ENCODE data around the gene HM13. TPM values are rescaled to one million over a fixed set of nuclear protein-coding genes. Genes with fewer than 3 reads are reported as not detected.

Gene HM13
- total RNA-seq, 2 experiments from 2014 or later, result 51.3 to 148 TPM

DNA sequence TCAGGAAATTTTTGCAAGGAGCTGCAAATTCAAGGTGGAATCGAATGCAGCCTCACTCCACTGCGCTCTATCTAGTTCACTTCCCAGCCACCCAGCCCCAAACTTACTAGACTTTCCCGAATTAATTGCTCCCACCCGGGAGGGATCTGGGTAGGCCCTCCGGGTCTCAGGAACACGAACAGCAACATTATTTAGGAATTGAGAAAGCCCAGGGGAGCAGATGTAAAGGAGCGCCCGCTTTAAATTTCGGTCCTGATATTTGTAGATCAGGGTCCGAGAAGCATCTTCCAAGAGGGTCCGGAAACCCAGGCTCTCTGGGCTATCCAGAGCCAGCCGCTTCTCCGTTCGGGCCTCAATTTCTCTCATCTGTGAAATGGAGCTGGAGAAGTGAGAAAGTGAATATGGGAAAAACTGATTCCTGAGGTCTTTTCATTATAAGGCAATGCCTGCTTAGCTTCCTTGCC lies 90.4 kb downstream of the HM13 start:
- intact Hi-C loops (cut with micrococcal nuclease; ENCODE audit: unreplicated experiment), result loop anchor here (2.0 kb wide), 1 partner anchor 32 kb away; no protein-coding TSS in a partner anchor
- Histone ChIP-seq H4K20me1 (ENCODE audit: insufficient read depth, low read length) (no peaks in the 10 kb centered on the region), H3K79me2 (ENCODE audit: insufficient read depth, low read depth, low read length) (no peaks in the 10 kb centered on the region), H3K4me1 (ENCODE audit: insufficient read depth, low read length, poor library complexity, severe bottlenecking) (peaks cover 20% of the 10 kb centered on the region), H2AFZ (ENCODE audit: low read length) (peak overlapping the region; percentile 72; the same call in 1 of the 2 replicates), H3K4me3 (ENCODE audit: low read depth, low read length, poor library complexity, severe bottlenecking) (peak overlapping the region; percentile 70), H3K9me2 (ENCODE audit: insufficient read depth, low read length) (no peaks in the 10 kb centered on the region), H3K4me2 (ENCODE audit: low read length) (peak overlapping the region; percentile 92), H3K9me3 (ENCODE audit: low read length) (no peaks in the 10 kb centered on the region), H3K36me3 (ENCODE audit: insufficient read depth, low read length) (no peaks in the 10 kb centered on the region), H3K27ac (ENCODE audit: low read depth, low read length, poor library complexity, severe bottlenecking) (no peak overlapping the region)
- CTCF ChIA-PET (ENCODE audit: unreplicated experiment), result interaction anchor here (0.7 to 1.2 kb wide), 4 partner anchors 19 to 43 kb away, joined by 3 to 4 read pairs (median 4); no protein-coding TSS in a partner anchor
- POLR2A ChIA-PET, result interaction anchor here (0.8 to 2.6 kb wide), 3 partner anchors 8 to 37 kb away, joined by 3 to 19 read pairs (median 4); no protein-coding TSS in a partner anchor
- no peak for DNase-seq (ENCODE audit: low spot score)
- BruUV-seq (replicated peaks), result no TSS peak
- TF ChIP-seq EZH2phosphoT487 (IDR thresholded peaks at IDR 0.05; ENCODE audit: borderline replicate concordance, low read depth, low read length) (no peak), CTCF (conservative IDR thresholded peaks at IDR 0.05; ENCODE audit: low read length) (no peak)

DNA sequence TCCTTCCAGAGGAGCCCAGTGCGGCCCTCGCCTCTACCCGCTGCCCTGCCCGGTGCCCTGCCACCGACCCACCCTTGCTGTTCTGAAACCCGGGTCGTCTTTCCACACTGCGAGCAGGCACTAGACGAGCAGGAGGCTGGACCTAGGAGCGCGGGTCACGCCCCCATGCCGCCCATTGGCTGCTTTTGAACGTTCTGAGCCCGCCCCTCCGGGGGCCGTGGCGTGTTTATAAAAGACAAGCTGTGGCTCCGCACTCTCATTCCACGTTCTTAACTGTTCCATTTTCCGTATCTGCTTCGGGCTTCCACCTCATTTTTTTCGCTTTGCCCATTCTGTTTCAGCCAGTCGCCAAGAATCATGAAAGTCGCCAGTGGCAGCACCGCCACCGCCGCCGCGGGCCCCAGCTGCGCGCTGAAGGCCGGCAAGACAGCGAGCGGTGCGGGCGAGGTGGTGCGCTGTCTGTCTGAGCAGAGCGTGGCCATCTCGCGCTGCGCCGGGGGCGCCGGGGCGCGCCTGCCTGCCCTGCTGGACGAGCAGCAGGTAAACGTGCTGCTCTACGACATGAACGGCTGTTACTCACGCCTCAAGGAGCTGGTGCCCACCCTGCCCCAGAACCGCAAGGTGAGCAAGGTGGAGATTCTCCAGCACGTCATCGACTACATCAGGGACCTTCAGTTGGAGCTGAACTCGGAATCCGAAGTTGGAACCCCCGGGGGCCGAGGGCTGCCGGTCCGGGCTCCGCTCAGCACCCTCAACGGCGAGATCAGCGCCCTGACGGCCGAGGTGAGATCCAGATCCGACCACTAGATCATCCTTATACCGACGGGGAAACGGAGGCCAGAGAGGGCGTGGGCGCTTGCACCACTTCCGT lies 91.0 kb downstream of the HM13 start, which contains the start of gene ID1:
TSS of gene ID1 (plus strand) at position 259 of the 871 bp plus-strand sequence. CDS start at position 358, 99 bp downstream.
- no peaks in the 10 kb centered on the region for H3K36me3 ChIP-seq (ENCODE audit: insufficient read depth, low read length)
- peak within 1 kb of the TSS; percentile 72; the same call in 1 of the 2 replicates for H2AFZ ChIP-seq (ENCODE audit: low read length)
- H3K4me2 ChIP-seq (ENCODE audit: low read length), result peak within 1 kb of the TSS; percentile 92
- ChIA-PET CTCF (ENCODE audit: unreplicated experiment) (interaction anchor here (0.7 to 1.2 kb wide), 5 partner anchors 19 to 44 kb away, joined by 3 to 5 read pairs (median 4); no protein-coding TSS in a partner anchor), POLR2A (interaction anchor here (1.1 to 2.6 kb wide), 2 partner anchors 33 to 37 kb away, joined by 3 to 19 read pairs; no protein-coding TSS in a partner anchor)
- H3K9me3 ChIP-seq (ENCODE audit: low read length), result no peaks in the 10 kb centered on the region
- no peaks in the 10 kb centered on the region for H4K20me1 ChIP-seq (ENCODE audit: insufficient read depth, low read length)
- no peaks in the 10 kb centered on the region for H3K79me2 ChIP-seq (ENCODE audit: insufficient read depth, low read depth, low read length)
- no peak within 1 kb of the TSS for H3K27ac ChIP-seq (ENCODE audit: low read depth, low read length, poor library complexity, severe bottlenecking)
- TF ChIP-seq EZH2phosphoT487 (IDR thresholded peaks at IDR 0.05; ENCODE audit: borderline replicate concordance, low read depth, low read length), result no peak; the same call in 1 of the 2 replicates
- TF ChIP-seq CTCF (conservative IDR thresholded peaks at IDR 0.05; ENCODE audit: low read length), result no peak
- intact Hi-C loops (cut with micrococcal nuclease; ENCODE audit: unreplicated experiment), result loop anchor here (2.0 kb wide), 1 partner anchor 32 kb away; no protein-coding TSS in a partner anchor
- peaks cover 20% of the 10 kb centered on the region for H3K4me1 ChIP-seq (ENCODE audit: insufficient read depth, low read length, poor library complexity, severe bottlenecking)
- H3K4me3 ChIP-seq (ENCODE audit: low read depth, low read length, poor library complexity, severe bottlenecking), result peak within 1 kb of the TSS; percentile 70
- no peaks in the 10 kb centered on the region for H3K9me2 ChIP-seq (ENCODE audit: insufficient read depth, low read length)
- DNase-seq (ENCODE audit: low spot score), result peak; percentile 90
- BruUV-seq (replicated peaks), result TSS peak; percentile 96
